Activated CD8-positive, alpha-beta memory T cell treated with anti-CD3 and anti-CD28 coated beads, Interleukin-2, amount 50 U/mL, for 1 hour (primary cell): ENCODE results near the gene MPHOSPH9.
"Not testable (repeated sequence)": the region's sequence is repeated elsewhere in the genome, so short reads cannot be mapped to it uniquely, and the experiment has no call there.

Source experiments
- DNase-seq: peaks from one replicate; pipeline ENCODE4 v3.0.0-alpha.2; 2020; ENCODE audit errors: extremely low read depth

Gene MPHOSPH9

GRCh38 chr12:123254853-123255446 lies 22.0 kb upstream of the MPHOSPH9 start:
- no peak for DNase-seq

GRCh38 chr12:123253641-123254459 lies 20.9 kb upstream of the MPHOSPH9 start:
- no peak for DNase-seq

- not testable (repeated sequence) for DNase-seq
These were observed 19.4 kb upstream of the MPHOSPH9 start for GRCh38 chr12:123252365-123252764.

GRCh38 chr12:123251403-123252076 lies 18.6 kb upstream of the MPHOSPH9 start:
- DNase-seq, result no peak

- no peak for DNase-seq
These were observed 17.8 kb upstream of the MPHOSPH9 start for GRCh38 chr12:123250471-123251383.

- not testable (repeated sequence) for DNase-seq
These were observed 16.2 kb upstream of the MPHOSPH9 start for GRCh38 chr12:123248996-123249741.

GRCh38 chr12:123248129-123248528 lies 15.2 kb upstream of the MPHOSPH9 start:
- not testable (repeated sequence) for DNase-seq

- no peak for DNase-seq
These were observed 12.7 kb upstream of the MPHOSPH9 start for GRCh38 chr12:123245678-123246077.

- DNase-seq, result no peak
These were observed 10.8 kb upstream of the MPHOSPH9 start for GRCh38 chr12:123243671-123244262.

GRCh38 chr12:123242116-123242904 lies 9.4 kb upstream of the MPHOSPH9 start:
- no peak for DNase-seq

- no peak for DNase-seq
These were observed 6.0 kb upstream of the MPHOSPH9 start for GRCh38 chr12:123238961-123239360.

GRCh38 chr12:123238330-123238682 lies 5.4 kb upstream of the MPHOSPH9 start:
- DNase-seq, result no peak

- peak; percentile 47 for DNase-seq
These were observed 4.8 kb upstream of the MPHOSPH9 start for GRCh38 chr12:123237646-123238329.

- DNase-seq, result no peak
These were observed 766 bp upstream of the MPHOSPH9 start for GRCh38 chr12:123233505-123234308.

GRCh38 chr12:123232472-123232806 lies 502 bp downstream of the MPHOSPH9 start:
- DNase-seq, result no peak

GRCh38 chr12:123231931-123232330 lies 1.0 kb downstream of the MPHOSPH9 start:
- DNase-seq, result no peak

GRCh38 chr12:123229051-123229450 lies 3.9 kb downstream of the MPHOSPH9 start:
- no peak for DNase-seq

- no peak for DNase-seq
These were observed 5.2 kb downstream of the MPHOSPH9 start for GRCh38 chr12:123227581-123228258.
